22Rv1 (cell line): ENCODE data around the gene ZBTB39.

Source experiments
- ZFX ChIP-seq: fragments of 450-650 bp; IDR thresholded peaks from 2 replicates; pipeline ENCODE4 v1.6.1; 2017; ENCODE audit warnings: antibody characterized with exemption, borderline replicate concordance
- TF ChIP-seq, protein P1 (sequence below): fragments of 450-650 bp; IDR thresholded peaks from 2 replicates; pipeline ENCODE4 v1.5.1; 2017; ENCODE audit warnings: mild to moderate bottlenecking

DNA sequence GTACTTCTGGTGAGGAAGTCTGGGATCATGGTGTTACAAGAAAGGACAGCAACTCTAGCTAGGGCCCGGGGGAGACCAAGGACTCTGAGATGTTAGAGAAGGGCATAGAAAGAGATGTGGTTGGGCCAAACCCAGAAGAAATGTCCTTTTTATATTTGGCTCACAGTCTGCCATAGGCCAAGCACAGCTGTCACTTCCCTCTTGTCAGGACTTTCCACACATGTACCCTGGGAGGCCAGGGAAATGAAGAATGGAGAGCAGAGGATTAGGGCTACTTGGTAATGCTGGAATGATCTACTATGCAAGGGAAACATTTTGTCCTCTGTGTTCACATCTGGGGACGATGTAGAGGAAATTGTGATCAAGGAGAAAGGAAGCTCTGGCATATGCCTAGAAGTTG, 34.4 kb upstream of the ZBTB39 start:
- TF ChIP-seq, protein P1, sequence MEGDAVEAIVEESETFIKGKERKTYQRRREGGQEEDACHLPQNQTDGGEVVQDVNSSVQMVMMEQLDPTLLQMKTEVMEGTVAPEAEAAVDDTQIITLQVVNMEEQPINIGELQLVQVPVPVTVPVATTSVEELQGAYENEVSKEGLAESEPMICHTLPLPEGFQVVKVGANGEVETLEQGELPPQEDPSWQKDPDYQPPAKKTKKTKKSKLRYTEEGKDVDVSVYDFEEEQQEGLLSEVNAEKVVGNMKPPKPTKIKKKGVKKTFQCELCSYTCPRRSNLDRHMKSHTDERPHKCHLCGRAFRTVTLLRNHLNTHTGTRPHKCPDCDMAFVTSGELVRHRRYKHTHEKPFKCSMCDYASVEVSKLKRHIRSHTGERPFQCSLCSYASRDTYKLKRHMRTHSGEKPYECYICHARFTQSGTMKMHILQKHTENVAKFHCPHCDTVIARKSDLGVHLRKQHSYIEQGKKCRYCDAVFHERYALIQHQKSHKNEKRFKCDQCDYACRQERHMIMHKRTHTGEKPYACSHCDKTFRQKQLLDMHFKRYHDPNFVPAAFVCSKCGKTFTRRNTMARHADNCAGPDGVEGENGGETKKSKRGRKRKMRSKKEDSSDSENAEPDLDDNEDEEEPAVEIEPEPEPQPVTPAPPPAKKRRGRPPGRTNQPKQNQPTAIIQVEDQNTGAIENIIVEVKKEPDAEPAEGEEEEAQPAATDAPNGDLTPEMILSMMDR: no peak
- no peak for TF ChIP-seq ZFX
